GM21515 (cell line): ENCODE measurements around the gene FOXN3.
"Not testable (repeated sequence)": the region's sequence is repeated elsewhere in the genome, so short reads cannot be mapped to it uniquely, and the experiment has no call there.

Experiments
- ATAC-seq: cut with Tn5 transposase; IDR thresholded peaks from one replicate; pipeline ENCODE4 v1.9.1; 2021; ENCODE audit not compliant: unreplicated experiment

Gene FOXN3

GRCh38 chr14:89307409-89307808 lies 109.6 kb downstream of the FOXN3 start:
- no peak for ATAC-seq

GRCh38 chr14:89304972-89305703 lies 111.9 kb downstream of the FOXN3 start:
- peak; percentile 47 for ATAC-seq

- ATAC-seq = no peak
Measured at GRCh38 chr14:89304561-89304960, 112.5 kb downstream of the FOXN3 start.

- ATAC-seq = peak; percentile 61
Measured at GRCh38 chr14:89303456-89304435, 113.3 kb downstream of the FOXN3 start.

GRCh38 chr14:89302396-89302950 lies 114.6 kb downstream of the FOXN3 start:
- no peak for ATAC-seq

- no peak for ATAC-seq
Measured at GRCh38 chr14:89299587-89299986, 117.4 kb downstream of the FOXN3 start.

- ATAC-seq = no peak
Measured at GRCh38 chr14:89298056-89298834, 118.8 kb downstream of the FOXN3 start.

GRCh38 chr14:89296281-89296745 lies 120.7 kb downstream of the FOXN3 start:
- peak; percentile 53 for ATAC-seq

GRCh38 chr14:89294872-89295271 lies 122.2 kb downstream of the FOXN3 start:
- no peak for ATAC-seq

GRCh38 chr14:89294469-89294868 lies 122.6 kb downstream of the FOXN3 start:
- not testable (repeated sequence) for ATAC-seq

- no peak for ATAC-seq
Measured at GRCh38 chr14:89294060-89294459, 123.0 kb downstream of the FOXN3 start.

- no peak for ATAC-seq
Measured at GRCh38 chr14:89293314-89293916, 123.6 kb downstream of the FOXN3 start.

- ATAC-seq = no peak
Measured at GRCh38 chr14:89292579-89293313, 124.3 kb downstream of the FOXN3 start.

- no peak for ATAC-seq
Measured at GRCh38 chr14:89291351-89291940, 125.6 kb downstream of the FOXN3 start.

GRCh38 chr14:89290813-89291212 lies 126.2 kb downstream of the FOXN3 start:
- ATAC-seq = no peak

GRCh38 chr14:89289477-89289876 lies 127.6 kb downstream of the FOXN3 start:
- ATAC-seq = no peak

GRCh38 chr14:89288114-89288513 lies 128.9 kb downstream of the FOXN3 start:
- ATAC-seq = no peak

GRCh38 chr14:89284333-89285058 lies 132.5 kb downstream of the FOXN3 start:
- no peak for ATAC-seq
